WERI-Rb-1 (cell line): ENCODE results near the gene RPRD1B.

Experiments used
- DNase-seq: peaks from one replicate; pipeline ENCODE4 v3.0.0-alpha.2; 2020
- H3K27ac ChIP-seq: fragments of 250-450 bp; sonication (Bioruptor Pico); 2 replicates; pipeline ENCODE4 v1.5.1; 2020; ENCODE audit warnings: mild to moderate bottlenecking, moderate library complexity
- H3K27me3 ChIP-seq: fragments of 250-450 bp; sonication (Bioruptor Pico); 2 replicates; pipeline ENCODE4 v1.5.1; 2021; ENCODE audit warnings: mild to moderate bottlenecking, low read depth, moderate library complexity; ENCODE audit not compliant: insufficient read depth, severe bottlenecking
- H3K36me3 ChIP-seq: fragments of 250-450 bp; sonication (Bioruptor Pico); 2 replicates; pipeline ENCODE4 v1.5.1; 2020; ENCODE audit warnings: mild to moderate bottlenecking, moderate library complexity
- H3K4me3 ChIP-seq: 2 replicates; pipeline ENCODE4 v1.5.1; 2011; ENCODE audit warnings: low read depth, mild to moderate bottlenecking, control low read depth, low read length
- H3K9me3 ChIP-seq: fragments of 250-450 bp; sonication (Bioruptor Pico); 2 replicates; pipeline ENCODE4 v1.5.1; 2021; ENCODE audit warnings: mild to moderate bottlenecking, moderate library complexity; ENCODE audit not compliant: severe bottlenecking
- TF ChIP-seq, protein P1 (sequence below): IDR thresholded peaks from 2 replicates; pipeline ENCODE4 v1.5.1; 2011; ENCODE audit warnings: low read depth, mild to moderate bottlenecking, control low read depth, inconsistent platforms, low read length

Gene RPRD1B

GRCh38 chr20:38067717-38068365, 34.3 kb downstream of the RPRD1B start:
- no peaks in the 10 kb centered on the region for H3K27me3 ChIP-seq
- TF ChIP-seq, protein P1, sequence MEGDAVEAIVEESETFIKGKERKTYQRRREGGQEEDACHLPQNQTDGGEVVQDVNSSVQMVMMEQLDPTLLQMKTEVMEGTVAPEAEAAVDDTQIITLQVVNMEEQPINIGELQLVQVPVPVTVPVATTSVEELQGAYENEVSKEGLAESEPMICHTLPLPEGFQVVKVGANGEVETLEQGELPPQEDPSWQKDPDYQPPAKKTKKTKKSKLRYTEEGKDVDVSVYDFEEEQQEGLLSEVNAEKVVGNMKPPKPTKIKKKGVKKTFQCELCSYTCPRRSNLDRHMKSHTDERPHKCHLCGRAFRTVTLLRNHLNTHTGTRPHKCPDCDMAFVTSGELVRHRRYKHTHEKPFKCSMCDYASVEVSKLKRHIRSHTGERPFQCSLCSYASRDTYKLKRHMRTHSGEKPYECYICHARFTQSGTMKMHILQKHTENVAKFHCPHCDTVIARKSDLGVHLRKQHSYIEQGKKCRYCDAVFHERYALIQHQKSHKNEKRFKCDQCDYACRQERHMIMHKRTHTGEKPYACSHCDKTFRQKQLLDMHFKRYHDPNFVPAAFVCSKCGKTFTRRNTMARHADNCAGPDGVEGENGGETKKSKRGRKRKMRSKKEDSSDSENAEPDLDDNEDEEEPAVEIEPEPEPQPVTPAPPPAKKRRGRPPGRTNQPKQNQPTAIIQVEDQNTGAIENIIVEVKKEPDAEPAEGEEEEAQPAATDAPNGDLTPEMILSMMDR = no peak
- DNase-seq = peak; percentile 66
- peak overlapping the region; percentile 9 for H3K4me3 ChIP-seq
- H3K36me3 ChIP-seq = peaks cover 97% of the 10 kb centered on the region
- peak overlapping the region; percentile 80 for H3K27ac ChIP-seq
- H3K9me3 ChIP-seq = no peaks in the 10 kb centered on the region

GRCh38 chr20:38072898-38073297, 39.4 kb downstream of the RPRD1B start:
- no peak for DNase-seq
- Histone ChIP-seq H3K9me3 (no peaks in the 10 kb centered on the region), H3K36me3 (peaks cover 74% of the 10 kb centered on the region), H3K27ac (peak overlapping the region; percentile 19), H3K4me3 (no peak overlapping the region), H3K27me3 (no peaks in the 10 kb centered on the region)
- TF ChIP-seq, protein P1 = no peak

GRCh38 chr20:38073307-38074071, 39.9 kb downstream of the RPRD1B start:
- peaks cover 70% of the 10 kb centered on the region for H3K36me3 ChIP-seq
- TF ChIP-seq, protein P1 = peak; percentile 66
- H3K4me3 ChIP-seq = no peak overlapping the region
- H3K9me3 ChIP-seq = no peaks in the 10 kb centered on the region
- H3K27me3 ChIP-seq = no peaks in the 10 kb centered on the region
- DNase-seq = no peak
- H3K27ac ChIP-seq = peak overlapping the region; percentile 36

DNA sequence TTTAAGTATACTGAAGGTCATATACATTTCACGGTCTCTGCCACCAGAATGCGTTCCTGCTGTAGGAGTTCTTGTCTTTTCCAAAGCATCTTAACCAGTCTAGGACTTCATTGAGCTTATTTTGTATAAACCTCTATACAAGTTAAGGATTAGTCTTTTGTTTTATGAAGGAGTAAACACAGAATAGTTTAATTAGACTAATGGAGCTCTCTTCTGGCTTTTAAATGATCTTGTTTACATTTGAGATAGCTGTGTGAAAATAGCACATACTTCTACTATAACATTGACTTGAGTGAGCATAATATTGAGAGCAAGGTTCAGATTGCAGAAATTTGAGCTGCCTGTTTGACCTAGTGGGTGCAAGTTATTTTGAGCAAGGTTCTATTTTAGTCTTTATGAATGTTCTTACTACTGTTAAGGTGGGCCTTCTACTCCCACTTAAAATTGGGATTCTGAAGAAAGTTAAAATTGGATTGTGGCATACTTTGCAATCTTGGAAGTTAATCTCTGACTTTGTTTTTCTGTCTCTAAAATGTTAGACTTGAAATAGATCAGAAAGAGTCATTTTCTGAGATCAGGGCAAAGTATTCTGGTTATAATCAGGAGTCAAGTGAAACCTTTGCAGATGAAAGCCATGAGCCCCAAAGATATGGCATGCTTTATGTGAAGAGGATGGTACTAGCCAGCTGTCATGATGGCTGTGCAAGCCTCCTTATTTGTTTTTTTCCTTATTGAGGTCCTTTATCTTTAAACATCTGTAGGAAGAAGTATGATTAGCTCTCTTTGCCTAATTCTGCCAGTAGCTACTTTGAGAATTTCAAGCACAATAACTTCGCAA, 41.8 kb downstream of the RPRD1B start:
- Histone ChIP-seq H3K9me3 (no peaks in the 10 kb centered on the region), H3K4me3 (no peak overlapping the region), H3K36me3 (peaks cover 66% of the 10 kb centered on the region), H3K27ac (no peak overlapping the region), H3K27me3 (no peaks in the 10 kb centered on the region)
- no peak for DNase-seq
- TF ChIP-seq, protein P1 = no peak

DNA sequence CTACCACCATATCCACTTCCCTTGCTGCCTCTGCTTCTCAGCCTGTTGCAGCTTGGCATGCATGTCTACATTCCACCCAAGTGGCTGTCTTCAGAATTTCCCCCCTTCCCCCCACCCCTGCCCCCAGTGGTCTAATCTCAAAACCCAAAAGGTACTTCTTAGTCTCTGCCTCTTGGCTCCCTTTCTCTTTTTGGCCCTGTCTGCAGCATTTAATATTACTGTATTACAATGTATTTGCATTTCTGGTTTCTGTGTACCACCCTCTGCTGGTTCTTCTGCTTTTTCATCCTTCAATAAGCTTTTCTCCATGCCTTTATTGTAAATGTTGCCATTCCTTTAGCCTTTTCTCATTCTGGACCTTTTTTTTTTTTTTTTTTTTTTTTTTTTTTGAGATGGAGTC, 43.0 kb downstream of the RPRD1B start:
- no peaks in the 10 kb centered on the region for H3K9me3 ChIP-seq
- no peak overlapping the region for H3K27ac ChIP-seq
- no peaks in the 10 kb centered on the region for H3K27me3 ChIP-seq
- no peak overlapping the region for H3K4me3 ChIP-seq
- TF ChIP-seq, protein P1 = no peak
- DNase-seq = no peak
- peaks cover 66% of the 10 kb centered on the region for H3K36me3 ChIP-seq
